ENCODE measurements around the gene IKZF1.

IKZF1 gene

DNA sequence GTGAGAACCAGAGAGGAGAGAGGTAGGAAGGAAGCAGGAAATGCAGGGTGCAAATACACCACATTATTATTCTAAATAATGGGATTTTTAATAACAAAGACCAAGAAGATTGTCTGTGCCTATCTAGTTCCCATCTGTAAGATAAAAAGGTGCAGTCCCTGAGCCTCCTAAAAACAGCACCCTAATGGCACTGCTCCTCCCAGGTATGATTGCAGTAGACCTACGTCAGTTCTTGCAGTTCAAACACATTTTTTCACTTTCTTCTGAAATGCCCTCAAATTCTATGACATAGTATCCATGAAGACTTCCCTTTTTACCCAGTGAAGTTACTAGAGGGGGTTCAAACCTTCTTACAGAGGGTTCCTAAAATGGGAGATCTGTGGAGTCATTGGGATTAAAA, 75.0 kb downstream of the IKZF1 start:
- DNase-seq = no peak

- no peak for DNase-seq
Observed at GRCh38 chr7:50382455-50382854, 77.9 kb downstream of the IKZF1 start.

DNA sequence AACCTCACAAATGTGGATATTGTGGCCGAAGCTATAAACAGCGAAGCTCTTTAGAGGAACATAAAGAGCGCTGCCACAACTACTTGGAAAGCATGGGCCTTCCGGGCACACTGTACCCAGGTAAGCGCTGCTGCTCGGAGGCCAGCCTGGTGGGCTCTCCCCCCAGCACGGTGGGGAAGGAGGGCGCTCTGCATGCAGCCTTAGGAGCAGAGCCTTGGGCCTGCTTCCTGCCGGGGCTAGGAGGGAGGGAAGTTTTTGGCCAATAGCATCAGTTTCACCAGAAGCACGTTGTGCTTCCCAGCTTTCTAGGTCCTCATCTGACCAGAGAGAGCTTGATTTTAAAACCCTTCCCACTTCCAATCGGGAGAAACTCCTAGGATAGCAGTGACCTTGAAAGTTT, 82.8 kb downstream of the IKZF1 start:
- DNase-seq = no peak

GRCh38 chr7:50389961-50390360, 85.4 kb downstream of the IKZF1 start:
- DNase-seq = no peak

GRCh38 chr7:50391386-50391785, 86.9 kb downstream of the IKZF1 start:
- no peak for DNase-seq

- peak in 1 of 2 donors; percentile 40 for DNase-seq
Observed at GRCh38 chr7:50393076-50393475, 88.6 kb downstream of the IKZF1 start.

DNA sequence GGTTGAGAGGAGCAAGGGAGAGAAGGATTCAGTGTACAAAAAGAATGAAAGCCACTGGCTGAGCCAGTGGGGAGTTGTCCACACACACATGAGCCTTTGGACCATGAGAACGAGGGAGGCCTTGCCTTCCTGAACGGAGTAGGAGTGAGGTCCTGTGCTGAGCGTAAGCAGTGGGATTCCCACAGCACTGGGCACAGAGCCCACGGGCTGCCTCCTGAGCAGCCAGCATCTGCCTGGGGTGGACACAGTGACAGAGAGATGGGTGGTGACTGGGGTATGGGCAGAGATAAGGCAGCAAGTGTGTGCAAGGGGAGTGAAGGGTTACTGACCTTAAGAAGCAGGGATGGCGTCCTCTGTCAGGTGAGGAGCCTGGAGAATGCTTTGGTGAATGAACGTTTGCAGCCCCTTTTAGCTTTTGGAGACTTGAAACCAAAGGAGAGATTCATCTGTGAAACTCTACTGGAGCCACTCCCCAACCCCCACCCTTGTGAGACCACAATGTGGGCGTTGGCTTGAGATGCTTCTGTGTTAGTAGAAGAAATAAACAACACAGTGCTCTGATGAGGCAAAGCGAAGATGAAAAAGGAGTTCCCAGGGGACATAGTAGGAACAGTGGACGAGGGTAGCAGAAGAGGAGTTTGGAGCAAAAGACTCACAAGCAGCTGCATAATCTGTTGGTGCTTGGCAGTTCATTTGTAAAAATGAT, 89.2 kb downstream of the IKZF1 start:
- peak in 1 of 2 donors; percentile 36 for DNase-seq

- DNase-seq = no peak
Observed at GRCh38 chr7:50394315-50394714, 89.8 kb downstream of the IKZF1 start.

DNA sequence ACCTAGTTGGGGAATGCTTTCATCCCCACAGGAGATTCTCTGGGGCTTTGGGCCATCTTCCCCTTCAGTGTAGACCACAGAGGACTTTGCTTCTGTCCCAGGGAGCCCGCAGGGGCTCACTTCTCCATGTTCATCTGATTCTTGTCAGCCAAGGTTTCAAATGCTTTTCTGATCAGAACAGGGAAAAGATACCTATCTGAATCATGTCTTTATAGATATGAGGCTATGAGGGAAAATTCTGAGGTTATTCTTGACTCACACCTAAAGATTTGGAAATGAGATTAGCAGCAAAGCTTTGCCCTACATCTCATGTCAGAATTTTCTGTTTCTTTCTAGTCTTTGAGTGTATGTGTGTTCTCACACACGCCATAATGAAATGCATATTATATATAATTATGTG, 92.3 kb downstream of the IKZF1 start:
- no peak for DNase-seq

DNA sequence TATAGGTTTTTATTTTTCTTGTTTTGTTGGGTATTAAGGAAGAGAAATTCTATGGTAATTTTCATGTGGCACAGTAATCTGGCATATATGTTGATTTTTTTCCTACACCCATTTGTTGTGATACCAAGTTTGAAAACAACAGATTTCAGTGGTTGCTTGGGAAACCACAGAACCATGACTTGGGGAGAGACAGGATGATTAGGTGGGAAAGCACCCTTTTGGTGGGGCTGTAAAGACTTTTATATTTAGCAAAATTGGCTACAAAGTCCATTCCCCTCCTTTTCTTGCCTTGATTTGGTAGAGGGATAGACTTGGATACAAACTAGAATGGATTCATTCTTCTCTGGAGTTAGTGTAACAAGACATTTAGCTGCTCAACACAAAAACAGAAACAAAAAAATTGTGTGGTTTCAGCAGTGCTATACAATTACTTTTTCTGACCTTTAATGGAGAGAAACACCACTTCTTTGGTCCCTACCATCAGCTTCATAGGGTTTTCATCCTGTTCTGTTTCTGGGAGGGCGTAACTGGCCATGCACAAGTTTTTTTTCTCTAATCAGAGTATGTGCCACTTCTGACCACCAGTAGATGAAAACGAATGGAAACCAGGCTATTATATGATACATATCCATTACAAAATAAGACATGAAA, 92.9 kb downstream of the IKZF1 start:
- DNase-seq = no peak

DNA sequence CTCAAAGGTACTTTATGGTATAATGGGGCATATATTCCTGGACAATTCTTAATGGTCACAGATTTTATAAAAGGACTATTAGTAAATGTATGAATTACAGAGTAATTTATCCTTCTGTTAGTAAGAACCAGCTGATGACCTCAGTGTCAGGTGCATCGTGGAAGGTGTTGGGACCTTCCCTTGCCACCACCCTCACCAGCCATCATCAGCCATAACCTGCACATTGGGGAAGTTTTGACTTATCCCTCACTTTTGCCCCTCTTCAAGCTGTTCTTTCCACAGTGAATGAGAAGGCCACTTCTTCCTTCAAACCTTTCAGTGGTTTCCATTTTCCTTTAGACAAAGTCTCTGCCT, 93.4 kb downstream of the IKZF1 start:
- DNase-seq = no peak

DNA sequence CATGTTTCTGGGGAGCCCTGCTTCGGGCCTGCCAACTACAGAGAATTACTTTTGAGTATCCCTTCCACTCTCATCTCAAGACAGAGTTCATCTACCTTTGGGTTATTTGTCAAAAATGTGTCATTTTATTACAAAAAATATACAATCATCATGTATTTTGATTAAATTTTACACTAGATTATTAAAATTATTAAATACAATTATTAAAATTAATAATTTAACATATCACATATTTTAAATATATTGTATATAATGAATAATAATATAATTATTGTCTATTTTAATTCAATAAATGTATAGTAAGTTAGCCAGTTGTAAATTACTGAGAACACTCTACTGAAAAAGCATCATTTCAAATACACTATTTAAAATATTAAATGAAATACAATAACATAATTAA, 94.7 kb downstream of the IKZF1 start:
- no peak for DNase-seq

GRCh38 chr7:50399635-50400034, 95.1 kb downstream of the IKZF1 start:
- DNase-seq = no peak

GRCh38 chr7:50400114-50400513, 95.6 kb downstream of the IKZF1 start:
- no peak for DNase-seq

DNA sequence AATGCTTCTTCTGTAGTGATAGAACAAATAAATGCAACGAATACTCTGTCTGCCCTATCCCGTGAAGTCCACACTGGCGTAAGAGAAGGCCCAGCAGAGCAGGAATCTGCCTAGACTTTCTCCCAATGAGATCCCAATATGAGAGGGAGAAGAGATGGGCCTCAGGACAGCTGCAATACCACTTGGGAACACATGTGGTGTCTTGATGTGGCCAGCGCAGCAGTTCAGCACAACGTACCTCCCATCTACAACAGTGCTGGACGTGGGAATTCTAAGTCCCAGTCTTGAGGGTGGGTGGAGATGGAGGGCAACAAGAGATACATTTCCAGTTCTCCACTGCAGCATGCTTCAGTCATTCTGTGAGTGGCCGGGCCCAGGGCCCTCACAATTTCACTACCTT, 99.9 kb downstream of the IKZF1 start:
- no peak for DNase-seq

DNA sequence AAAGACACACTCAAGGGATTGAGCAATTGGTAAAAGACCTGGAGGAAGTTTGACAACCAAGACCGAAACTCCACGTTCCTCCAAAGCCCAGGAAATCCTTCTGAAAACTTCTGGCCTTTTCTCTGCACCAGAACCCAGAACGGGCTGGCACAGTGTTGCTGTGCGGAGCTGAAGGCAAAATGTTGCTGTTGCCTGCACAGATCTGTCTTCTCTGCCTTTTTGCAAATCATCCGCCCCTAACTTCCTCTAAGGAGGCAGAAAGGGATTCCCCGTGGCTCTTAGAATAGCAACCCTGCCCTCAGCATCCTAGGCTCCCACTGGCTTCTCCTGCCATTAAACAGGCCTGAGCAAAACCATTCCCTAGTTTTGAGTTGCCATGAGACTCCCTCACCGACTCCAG, 100.7 kb downstream of the IKZF1 start:
- no peak for DNase-seq

GRCh38 chr7:50406935-50407334, 102.4 kb downstream of the IKZF1 start:
- DNase-seq = no peak

DNA sequence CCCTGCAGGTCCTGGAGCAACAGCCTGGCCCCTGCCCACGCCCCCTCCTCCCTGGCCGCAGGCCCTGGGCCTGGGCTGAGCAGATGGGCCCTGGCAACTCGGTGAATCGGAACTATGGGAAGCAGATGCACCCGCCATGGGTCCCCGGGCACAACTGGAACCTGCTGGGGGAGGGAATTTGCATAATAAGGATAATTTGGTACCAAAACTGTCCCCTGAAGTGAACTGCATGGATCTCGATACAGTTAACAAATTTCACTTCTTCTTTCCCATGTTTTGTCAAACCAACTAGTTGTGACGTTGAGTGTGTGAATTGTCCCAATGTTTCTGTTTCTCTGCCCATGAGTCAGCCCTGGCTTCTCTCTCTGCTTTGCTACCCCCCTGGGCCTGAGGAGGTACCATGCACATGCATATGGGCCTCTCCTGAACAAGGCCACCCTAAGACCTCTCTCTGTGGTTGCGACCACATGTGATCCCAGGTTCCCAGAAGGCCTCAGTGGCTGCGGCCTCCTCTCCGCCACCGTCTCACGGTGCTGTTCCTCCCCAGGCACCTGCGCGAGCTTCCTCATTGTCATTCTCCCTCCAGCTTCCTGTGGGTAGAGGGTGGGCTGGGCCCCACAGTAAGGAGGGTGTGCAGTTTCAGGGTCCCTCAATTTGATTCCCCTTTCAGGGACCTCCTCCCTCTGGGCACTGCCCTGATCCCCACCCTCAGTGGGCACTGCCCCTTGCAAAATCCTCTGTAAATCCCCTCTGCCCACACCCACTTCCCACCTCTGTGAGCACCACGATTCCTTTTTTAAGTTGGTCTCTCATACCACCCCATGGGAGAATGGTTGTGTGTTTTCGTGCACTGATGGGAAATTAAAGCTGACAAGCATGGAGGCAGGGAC, 105.6 kb downstream of the IKZF1 start:
- DNase-seq = no peak

- DNase-seq = no peak
Observed at GRCh38 chr7:50411332-50411731, 106.8 kb downstream of the IKZF1 start.

DNA sequence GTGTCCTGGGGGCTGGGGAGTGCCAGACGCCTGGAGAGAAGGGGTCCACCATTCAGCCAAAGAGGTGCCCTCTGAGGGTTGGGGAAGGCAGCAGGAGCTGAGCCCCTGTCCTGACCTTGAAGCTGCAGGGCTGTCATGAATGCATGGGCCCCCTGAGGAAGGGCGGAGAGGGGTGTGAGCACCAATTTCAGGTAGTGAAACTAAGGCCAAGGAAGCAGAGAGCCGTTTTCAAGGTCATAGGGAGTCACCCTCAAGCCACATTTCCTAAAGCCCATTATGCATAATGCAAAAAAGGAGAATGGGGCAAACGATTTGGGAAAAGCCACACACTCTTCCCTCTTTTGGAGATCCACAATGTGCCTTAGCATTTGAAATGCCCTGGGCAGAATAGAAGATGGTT, 108.5 kb downstream of the IKZF1 start:
- DNase-seq = no peak

GRCh38 chr7:50413561-50413960, 109.0 kb downstream of the IKZF1 start:
- DNase-seq = no peak

- no peak for DNase-seq
Observed at GRCh38 chr7:50415844-50416364, 111.4 kb downstream of the IKZF1 start.

DNA sequence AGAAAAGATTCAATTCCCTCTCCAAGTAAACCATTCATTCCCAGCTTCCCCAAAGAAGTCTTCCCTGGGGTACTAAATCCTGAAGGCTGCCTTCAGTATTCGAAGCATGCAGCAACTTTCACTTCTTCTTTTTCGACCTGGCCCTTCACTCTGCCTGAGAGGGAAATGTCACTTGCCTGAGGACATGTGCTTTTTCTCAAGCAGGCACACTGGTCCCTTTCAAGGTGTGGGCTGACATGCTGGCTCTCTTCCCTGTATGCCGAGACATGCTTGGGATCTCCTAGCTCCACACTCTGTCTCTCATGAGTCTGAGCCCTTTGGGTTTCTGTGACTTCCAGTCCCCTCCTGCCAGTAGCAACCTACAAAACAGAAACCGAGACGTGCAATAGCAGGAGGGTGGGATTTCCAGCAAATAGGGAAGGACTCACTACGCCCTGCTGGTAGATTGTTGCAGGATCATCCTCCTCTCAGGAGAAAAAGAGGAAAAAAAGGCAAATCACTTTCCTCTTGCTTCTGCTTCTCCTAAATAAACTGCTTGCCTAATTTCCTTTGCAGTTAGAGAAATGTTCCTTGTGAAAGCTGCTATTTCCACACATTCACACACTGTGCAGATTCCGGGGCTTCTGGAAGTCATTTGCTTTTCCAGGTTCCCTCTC, 112.1 kb downstream of the IKZF1 start:
- DNase-seq = no peak
